Fibroblast of pulmonary artery (primary cell): ENCODE data around the gene ELOVL6.

Experiments
- DNase-seq: peaks from one replicate; pipeline ENCODE4 v3.0.0-alpha.2; 2010; ENCODE audit warnings: low read depth
- H3K4me3 ChIP-seq: replicated peaks from 2 replicates; pipeline ENCODE4 v1.5.1; 2011; ENCODE audit warnings: low read depth, mild to moderate bottlenecking, control low read depth, low read length, moderate library complexity
- TF ChIP-seq, protein P1 (sequence below): IDR thresholded peaks from 2 replicates; pipeline ENCODE4 v1.5.1; 2011; ENCODE audit warnings: mild to moderate bottlenecking, control low read depth, low read length, inconsistent platforms; ENCODE audit errors: missing control alignments

Gene ELOVL6

DNA sequence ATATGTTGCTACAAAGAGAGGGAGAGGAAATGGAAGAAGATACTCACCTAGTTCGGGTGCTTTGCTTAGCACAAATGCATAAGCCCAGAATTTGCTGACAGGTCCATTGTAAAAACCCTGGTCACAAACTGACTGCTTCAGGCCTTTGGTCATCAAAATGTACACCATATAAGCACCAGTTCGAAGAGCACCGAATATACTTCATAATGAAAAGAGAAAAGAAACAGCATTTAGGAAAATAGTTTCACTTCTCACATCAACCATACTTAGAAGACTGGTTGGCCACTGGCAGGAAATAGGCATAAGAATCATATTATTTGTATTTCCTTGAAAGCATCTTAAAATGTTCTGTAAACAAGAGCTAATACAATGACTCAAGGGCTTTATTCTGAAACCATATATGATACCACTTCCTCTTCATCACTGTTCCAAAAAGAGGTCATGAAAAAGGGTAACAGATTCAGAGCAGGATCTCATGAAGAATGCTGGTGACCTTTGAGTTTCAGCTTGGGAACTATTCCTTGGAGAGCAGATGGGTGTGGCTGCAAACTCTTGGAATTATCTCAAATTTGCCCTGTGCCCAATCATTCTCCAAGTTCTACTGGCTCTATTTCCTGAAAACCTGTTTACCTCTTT is 138.7 kb downstream of the ELOVL6 start:
- TF ChIP-seq, protein P1, sequence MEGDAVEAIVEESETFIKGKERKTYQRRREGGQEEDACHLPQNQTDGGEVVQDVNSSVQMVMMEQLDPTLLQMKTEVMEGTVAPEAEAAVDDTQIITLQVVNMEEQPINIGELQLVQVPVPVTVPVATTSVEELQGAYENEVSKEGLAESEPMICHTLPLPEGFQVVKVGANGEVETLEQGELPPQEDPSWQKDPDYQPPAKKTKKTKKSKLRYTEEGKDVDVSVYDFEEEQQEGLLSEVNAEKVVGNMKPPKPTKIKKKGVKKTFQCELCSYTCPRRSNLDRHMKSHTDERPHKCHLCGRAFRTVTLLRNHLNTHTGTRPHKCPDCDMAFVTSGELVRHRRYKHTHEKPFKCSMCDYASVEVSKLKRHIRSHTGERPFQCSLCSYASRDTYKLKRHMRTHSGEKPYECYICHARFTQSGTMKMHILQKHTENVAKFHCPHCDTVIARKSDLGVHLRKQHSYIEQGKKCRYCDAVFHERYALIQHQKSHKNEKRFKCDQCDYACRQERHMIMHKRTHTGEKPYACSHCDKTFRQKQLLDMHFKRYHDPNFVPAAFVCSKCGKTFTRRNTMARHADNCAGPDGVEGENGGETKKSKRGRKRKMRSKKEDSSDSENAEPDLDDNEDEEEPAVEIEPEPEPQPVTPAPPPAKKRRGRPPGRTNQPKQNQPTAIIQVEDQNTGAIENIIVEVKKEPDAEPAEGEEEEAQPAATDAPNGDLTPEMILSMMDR: no peak
- no peak overlapping the region for H3K4me3 ChIP-seq
- DNase-seq: peak; percentile 14

DNA sequence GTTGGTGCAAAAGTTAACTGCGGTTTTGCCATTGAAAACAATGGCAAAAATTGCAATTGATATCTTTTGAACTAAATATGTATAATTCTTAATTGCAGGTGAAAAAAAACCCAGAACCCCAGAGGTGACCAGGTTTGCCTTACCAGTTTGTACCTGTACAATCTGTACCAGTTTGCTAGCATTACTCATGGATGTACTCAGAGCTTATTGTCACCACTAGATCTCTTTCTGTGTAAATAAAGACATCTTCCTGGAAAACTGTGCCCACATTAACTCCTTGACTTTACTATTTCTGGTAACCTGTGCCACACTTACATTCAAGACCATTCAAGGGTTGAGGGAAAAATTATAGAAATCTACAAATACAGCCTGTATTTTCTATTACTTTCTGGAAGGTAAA is 139.7 kb downstream of the ELOVL6 start:
- H3K4me3 ChIP-seq: no peak overlapping the region
- no peak for DNase-seq
- TF ChIP-seq, protein P1: no peak

DNA sequence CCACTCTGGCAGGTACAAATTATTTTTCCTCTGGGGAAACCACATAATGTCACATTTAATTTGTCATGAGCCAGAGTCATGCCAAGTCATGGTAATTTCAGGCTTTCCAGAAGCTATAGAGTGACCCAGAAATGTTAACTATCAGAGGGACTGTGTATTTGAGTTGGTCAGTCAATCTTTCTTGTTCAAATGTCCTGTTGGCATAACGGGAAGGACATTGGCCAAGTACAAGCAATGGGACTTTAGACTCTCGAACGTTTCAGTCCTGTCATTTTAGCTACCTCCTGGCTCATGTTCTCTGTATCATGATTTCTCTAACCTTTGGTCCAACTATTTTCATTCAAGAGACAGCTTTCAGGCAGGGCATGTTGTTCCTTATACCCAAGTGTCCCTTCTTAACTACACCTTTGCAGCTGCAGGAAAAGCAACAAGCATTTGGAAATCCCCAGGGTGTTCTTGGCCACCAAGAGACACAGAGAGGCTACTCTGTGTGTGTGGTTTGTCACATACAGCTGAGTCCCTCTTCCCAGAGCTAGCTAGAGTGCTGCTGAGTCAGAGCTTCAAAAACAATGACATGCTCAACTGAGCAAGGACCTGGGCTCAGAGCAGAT is 143.2 kb downstream of the ELOVL6 start:
- TF ChIP-seq, protein P1: no peak
- no peak overlapping the region for H3K4me3 ChIP-seq
- DNase-seq: peak; percentile 18

DNA sequence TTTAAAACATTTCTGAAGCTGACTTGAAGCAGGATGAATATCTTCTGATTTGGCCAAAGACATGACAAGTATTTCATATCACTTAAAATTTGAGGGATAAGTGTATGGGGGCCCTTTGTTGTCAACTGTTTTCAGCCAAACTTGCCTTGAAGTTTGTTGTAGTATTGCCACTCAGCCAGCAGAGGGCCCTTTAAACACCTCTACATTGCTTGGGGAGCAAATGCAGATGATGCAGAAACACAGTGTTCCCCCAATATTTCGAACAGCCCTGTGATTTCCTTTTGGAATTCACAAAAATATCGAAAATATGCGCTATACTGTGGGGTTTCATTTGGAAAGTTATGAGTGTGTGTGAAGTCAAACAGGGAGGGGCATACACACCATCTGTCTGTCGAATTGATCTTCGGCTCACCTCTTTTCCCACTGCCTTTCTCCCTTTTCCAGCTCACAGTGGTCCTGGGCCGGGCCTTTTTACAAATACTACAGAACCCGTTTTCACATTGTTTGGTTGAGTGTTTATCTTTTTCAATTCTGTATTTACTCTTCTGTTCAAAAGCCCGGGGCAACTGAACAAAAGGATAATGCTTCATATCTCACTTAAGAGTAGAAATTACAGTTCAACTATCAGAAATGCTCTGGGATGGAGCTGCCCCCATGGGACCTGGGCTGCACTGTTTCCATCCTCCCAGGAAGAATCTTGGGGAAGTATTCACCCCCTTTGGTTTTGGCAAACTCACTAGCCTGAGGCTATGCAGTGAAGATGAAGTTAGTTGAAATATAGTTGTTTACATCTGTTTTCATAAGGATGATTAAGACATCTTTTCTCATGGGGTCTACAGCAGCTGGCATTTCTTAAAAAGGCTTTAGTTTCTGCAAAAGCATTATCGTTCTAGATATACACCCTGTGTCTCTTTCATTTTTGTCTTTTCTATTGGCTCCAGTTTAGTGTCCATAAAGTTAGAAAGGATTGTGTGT is 148.2 kb downstream of the ELOVL6 start:
- TF ChIP-seq, protein P1: peak; percentile 92
- H3K4me3 ChIP-seq: no peak overlapping the region
- peak; percentile 62 for DNase-seq

DNA sequence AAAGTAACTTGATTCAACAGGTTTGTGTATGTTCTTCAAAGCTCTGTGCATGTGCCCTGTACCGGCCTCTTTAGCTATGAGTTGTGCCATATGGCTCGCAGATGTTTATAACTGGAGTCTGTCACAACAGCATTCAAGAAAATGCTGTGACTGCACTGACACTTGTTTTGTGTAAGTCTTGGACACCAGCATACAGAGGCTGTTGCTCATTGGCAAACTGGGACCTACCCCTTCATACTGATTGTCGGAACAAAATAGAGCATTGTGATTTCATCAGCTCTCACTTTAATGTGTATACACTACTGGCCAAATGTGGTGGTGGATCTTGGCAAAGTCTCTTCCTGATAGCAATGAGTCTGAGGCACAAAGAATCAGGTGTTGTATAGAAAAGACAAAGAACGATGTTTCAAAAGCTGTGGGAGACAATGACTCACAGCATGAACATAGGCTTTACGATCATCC is 151.8 kb downstream of the ELOVL6 start:
- no peak for DNase-seq
- TF ChIP-seq, protein P1: no peak
- no peak overlapping the region for H3K4me3 ChIP-seq

DNA sequence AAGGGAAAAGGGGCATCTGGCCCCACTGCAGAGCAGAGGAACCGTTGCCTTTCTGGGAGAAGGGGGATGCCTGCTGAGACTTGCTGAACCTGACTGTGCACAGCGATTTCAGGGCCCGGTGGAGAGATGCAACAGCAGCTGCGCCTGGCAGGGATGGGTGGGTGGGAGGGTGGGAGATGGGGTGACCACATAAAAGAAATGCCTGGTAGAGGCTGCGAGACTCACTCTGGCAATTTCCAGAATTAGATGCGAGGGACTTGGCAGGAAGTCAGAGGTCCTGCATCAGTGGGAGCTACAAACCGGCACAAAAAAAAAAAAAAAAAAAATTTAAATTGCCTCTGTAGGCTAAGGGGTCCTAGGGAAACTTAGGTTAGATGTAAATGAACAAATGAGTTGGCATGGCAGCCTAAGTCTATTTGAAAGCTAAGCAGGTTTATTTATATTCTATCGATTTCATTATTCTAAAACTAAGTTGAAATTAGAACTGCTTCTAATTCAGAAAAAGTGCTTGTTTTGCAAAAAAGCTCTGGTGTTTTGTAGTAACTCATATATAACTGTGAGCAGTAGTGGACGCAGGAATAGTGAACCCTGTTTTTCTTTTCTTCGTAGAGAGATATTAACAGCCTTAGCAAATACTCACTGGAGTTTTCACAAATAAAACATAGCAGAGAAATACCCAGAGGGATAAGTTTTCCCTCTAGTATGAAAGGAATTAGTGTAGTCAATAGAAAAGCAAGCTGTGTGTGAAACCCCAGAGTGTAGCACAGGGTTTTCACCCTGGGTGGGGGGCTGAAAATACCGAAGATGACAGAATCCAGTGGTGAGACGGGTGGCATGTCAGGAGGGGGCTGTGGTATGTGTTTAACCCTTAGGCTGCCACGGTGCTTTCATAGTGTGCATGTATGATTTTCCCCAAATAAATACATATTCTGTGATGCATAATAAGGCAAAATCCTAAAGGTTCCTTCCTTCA is 155.6 kb downstream of the ELOVL6 start:
- no peak for DNase-seq
- TF ChIP-seq, protein P1: no peak
- H3K4me3 ChIP-seq: no peak overlapping the region
